Loucy (cell line): ENCODE measurements around the gene F2RL1.

ENCODE experiments used
- H2AFZ ChIP-seq: fragments of 200-600 bp; sonication (generic); 2 replicates; pipeline ENCODE4 v1.6.0; 2016; ENCODE audit warnings: antibody characterized with exemption, mild to moderate bottlenecking, low read length, moderate library complexity
- H3F3A ChIP-seq: fragments of 200-600 bp; 2 replicates; pipeline ENCODE4 v1.6.0; 2016; ENCODE audit warnings: antibody characterized with exemption, low read depth, mild to moderate bottlenecking
- H3K27me3 ChIP-seq: fragments of 200-600 bp; sonication (generic); 2 replicates; pipeline ENCODE4 v1.6.1; 2014; ENCODE audit warnings: low read length, mild to moderate bottlenecking; ENCODE audit not compliant: insufficient read depth, poor library complexity, severe bottlenecking
- H3K36me3 ChIP-seq: fragments of 200-600 bp; sonication (generic); 2 replicates; pipeline ENCODE4 v1.6.1; 2016; ENCODE audit warnings: low read length; ENCODE audit not compliant: insufficient read depth
- H3K4me1 ChIP-seq: fragments of 200-600 bp; sonication (generic); 2 replicates; pipeline ENCODE4 v1.5.1; 2014; ENCODE audit warnings: low read length, mild to moderate bottlenecking; ENCODE audit not compliant: insufficient read depth, poor library complexity, severe bottlenecking
- H3K4me2 ChIP-seq: fragments of 200-600 bp; sonication (generic); 2 replicates; pipeline ENCODE4 v1.6.0; 2014; ENCODE audit warnings: antibody characterized with exemption, low read length, low read depth, mild to moderate bottlenecking; ENCODE audit not compliant: poor library complexity, severe bottlenecking
- H3K4me3 ChIP-seq: fragments of 200-600 bp; sonication (generic); 2 replicates; pipeline ENCODE4 v1.5.1; 2014; ENCODE audit warnings: low read length, mild to moderate bottlenecking, mixed read lengths; ENCODE audit not compliant: poor library complexity, severe bottlenecking
- H3K79me2 ChIP-seq: fragments of 200-600 bp; sonication (generic); 2 replicates; pipeline ENCODE4 v1.6.1; 2014; ENCODE audit warnings: low read length; ENCODE audit not compliant: insufficient read depth
- H3K9ac ChIP-seq: fragments of 200-600 bp; sonication (generic); 2 replicates; pipeline ENCODE4 v1.6.0; 2014; ENCODE audit warnings: mild to moderate bottlenecking, low read depth, low read length, moderate library complexity; ENCODE audit not compliant: poor library complexity, severe bottlenecking
- H3K9me2 ChIP-seq: fragments of 200-600 bp; sonication (generic); replicated peaks from 2 replicates; pipeline ENCODE4 v1.6.1; 2016; ENCODE audit warnings: low read depth, low read length, mixed read lengths
- H3K9me3 ChIP-seq: fragments of 200-600 bp; sonication (generic); 2 replicates; pipeline ENCODE4 v1.6.1; 2014; ENCODE audit warnings: mild to moderate bottlenecking, antibody characterized with exemption, low read length, low read depth; ENCODE audit not compliant: insufficient read depth
- H4K20me1 ChIP-seq: fragments of 200-600 bp; sonication (generic); 2 replicates; pipeline ENCODE4 v1.6.0; 2014; ENCODE audit warnings: antibody characterized with exemption, low read length, mild to moderate bottlenecking; ENCODE audit not compliant: insufficient read depth, poor library complexity, severe bottlenecking
- CTCF ChIP-seq: fragments of 200-600 bp; sonication (generic); conservative IDR thresholded peaks from 2 replicates; pipeline ENCODE4 v1.5.1; 2014; ENCODE audit warnings: mild to moderate bottlenecking, antibody characterized with exemption, low read length
- EZH2phosphoT487 ChIP-seq: fragments of 200-600 bp; IDR thresholded peaks from 2 replicates; pipeline ENCODE4 v1.6.1; 2018; ENCODE audit warnings: antibody characterized with exemption, mild to moderate bottlenecking, moderate library complexity, borderline replicate concordance

F2RL1 gene

DNA sequence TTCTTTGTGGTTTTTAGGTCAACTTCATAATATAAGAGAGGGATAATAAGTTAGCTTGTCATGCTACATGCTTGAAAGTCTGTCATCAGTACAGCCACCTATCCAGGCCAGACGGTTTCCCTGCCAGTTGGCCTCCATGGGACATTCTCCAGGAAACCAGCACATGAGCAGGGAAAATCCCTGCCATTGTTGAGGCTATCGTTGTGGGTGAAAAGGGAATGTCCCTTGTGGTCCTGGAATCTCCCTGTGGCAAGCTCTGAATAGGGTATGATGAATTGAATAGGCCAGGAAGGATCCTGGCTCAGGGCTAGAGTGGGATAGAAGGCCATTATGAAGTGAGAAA lies 12.3 kb downstream of the F2RL1 start:
- Histone ChIP-seq H4K20me1 (no peaks in the 10 kb centered on the region), H3K9me2 (no peaks in the 10 kb centered on the region), H3K4me1 (no peaks in the 10 kb centered on the region), H2AFZ (no peak overlapping the region), H3K9ac (no peak overlapping the region), H3K36me3 (no peaks in the 10 kb centered on the region), H3F3A (no peaks in the 10 kb centered on the region), H3K27me3 (no peaks in the 10 kb centered on the region), H3K4me2 (no peak overlapping the region), H3K4me3 (no peak overlapping the region), H3K79me2 (no peaks in the 10 kb centered on the region), H3K9me3 (no peaks in the 10 kb centered on the region)
- TF ChIP-seq EZH2phosphoT487 (no peak), CTCF (no peak)

GRCh38 chr5:76836181-76836580 lies 17.4 kb downstream of the F2RL1 start:
- Histone ChIP-seq H3F3A (no peaks in the 10 kb centered on the region), H3K9ac (no peak overlapping the region), H3K27me3 (no peaks in the 10 kb centered on the region), H3K79me2 (no peaks in the 10 kb centered on the region), H4K20me1 (no peaks in the 10 kb centered on the region), H3K4me3 (no peak overlapping the region), H3K9me2 (no peaks in the 10 kb centered on the region), H3K4me2 (no peak overlapping the region), H3K36me3 (no peaks in the 10 kb centered on the region), H3K4me1 (peaks cover 7% of the 10 kb centered on the region), H3K9me3 (no peaks in the 10 kb centered on the region), H2AFZ (no peak overlapping the region)
- TF ChIP-seq EZH2phosphoT487 (no peak), CTCF (no peak)

GRCh38 chr5:76836585-76836984 lies 17.8 kb downstream of the F2RL1 start:
- Histone ChIP-seq H4K20me1 (no peaks in the 10 kb centered on the region), H3K9me2 (no peaks in the 10 kb centered on the region), H3K36me3 (no peaks in the 10 kb centered on the region), H3K4me3 (no peak overlapping the region), H3F3A (no peaks in the 10 kb centered on the region), H2AFZ (no peak overlapping the region), H3K27me3 (no peaks in the 10 kb centered on the region), H3K4me2 (no peak overlapping the region), H3K79me2 (no peaks in the 10 kb centered on the region), H3K9ac (no peak overlapping the region), H3K4me1 (peaks cover 7% of the 10 kb centered on the region), H3K9me3 (no peaks in the 10 kb centered on the region)
- no peak for TF ChIP-seq EZH2phosphoT487
- TF ChIP-seq CTCF: no peak
